ENCODE results near the gene DCUN1D4.

Gene DCUN1D4

DNA sequence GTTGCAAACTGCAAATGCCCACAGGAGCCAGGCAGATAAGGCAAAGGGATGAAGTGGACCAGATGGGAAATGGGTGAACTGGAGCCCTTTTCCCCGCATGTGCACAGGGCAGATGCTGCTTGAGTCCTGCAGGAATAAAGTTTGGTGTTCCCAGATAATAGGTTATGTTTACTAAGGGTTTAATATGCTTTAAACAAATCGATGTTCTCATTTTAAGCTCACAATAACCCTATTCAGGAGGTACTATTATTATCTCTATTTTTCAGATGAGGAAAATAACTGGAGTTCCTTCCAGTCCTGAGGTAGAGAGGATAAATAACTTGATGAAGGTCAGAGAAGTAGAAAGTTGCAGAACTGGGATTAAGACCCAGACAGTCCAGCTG is 99.9 kb downstream of the DCUN1D4 start:
- DNase-seq (ENCODE audit: low read depth): no peak
- TF ChIP-seq, protein P1, sequence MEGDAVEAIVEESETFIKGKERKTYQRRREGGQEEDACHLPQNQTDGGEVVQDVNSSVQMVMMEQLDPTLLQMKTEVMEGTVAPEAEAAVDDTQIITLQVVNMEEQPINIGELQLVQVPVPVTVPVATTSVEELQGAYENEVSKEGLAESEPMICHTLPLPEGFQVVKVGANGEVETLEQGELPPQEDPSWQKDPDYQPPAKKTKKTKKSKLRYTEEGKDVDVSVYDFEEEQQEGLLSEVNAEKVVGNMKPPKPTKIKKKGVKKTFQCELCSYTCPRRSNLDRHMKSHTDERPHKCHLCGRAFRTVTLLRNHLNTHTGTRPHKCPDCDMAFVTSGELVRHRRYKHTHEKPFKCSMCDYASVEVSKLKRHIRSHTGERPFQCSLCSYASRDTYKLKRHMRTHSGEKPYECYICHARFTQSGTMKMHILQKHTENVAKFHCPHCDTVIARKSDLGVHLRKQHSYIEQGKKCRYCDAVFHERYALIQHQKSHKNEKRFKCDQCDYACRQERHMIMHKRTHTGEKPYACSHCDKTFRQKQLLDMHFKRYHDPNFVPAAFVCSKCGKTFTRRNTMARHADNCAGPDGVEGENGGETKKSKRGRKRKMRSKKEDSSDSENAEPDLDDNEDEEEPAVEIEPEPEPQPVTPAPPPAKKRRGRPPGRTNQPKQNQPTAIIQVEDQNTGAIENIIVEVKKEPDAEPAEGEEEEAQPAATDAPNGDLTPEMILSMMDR (IDR thresholded peaks at IDR 0.05; ENCODE audit: low read length, missing control alignments): no peak
- no peak overlapping the region for H3K4me3 ChIP-seq (replicated peaks; ENCODE audit: low read depth, low read length)

DNA sequence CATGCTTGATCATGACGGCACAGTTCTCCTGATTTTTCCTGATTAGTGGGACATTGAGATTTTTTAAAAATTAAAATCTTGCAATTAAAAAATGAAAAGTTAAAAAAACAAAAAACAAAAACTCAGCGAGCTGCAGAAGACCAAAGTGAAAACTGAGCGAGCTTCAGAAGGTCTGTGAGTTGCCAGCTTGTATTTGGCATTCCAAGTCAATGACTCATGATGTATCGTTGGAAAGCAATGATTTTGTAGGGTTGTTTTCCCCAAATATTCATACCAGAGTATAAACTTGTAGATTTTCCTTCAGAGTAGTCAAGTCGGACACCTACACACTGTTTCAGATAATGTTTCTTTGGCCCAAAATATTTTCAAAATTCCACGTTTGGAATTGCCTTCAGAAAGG is 100.3 kb downstream of the DCUN1D4 start:
- TF ChIP-seq, protein P1 (IDR thresholded peaks at IDR 0.05; ENCODE audit: low read length, missing control alignments): no peak
- H3K4me3 ChIP-seq (replicated peaks; ENCODE audit: low read depth, low read length): no peak overlapping the region
- peak; percentile 20 for DNase-seq (ENCODE audit: low read depth)

DNA sequence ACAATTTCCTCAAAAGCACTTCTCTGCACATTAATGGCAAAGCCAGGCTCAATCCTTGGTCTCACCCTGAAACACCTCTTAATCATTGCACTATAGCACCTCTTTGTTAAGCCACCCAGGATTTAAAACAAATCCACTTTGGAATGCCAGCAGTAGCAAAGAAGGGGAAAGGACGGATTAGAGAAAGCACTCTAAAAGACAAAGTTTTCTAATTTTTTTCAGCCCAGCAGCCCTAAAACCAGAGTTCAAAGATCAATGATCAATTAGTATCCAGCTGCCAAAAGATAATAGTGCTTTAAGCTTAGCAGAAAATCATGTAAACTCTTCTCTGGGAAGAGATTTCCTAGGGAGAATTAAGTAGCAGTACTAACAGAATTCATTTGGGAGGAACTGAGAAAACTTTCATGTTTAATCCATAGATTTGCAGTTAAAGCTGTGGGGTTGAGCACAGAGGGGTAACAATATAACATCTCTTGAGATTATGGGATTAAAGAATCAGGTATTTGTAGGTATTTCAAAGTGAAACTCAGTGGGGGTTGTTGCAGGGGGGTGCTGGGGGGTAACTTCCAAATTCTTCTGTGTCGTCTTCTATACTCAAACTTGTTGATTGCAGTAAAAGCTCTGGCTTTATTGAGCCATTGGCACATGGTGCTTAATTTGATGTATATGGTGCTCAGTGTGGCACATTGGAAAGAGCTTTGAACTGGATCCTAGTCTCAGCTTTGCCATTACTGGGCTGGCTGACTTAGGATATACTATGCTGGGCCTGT is 115.4 kb downstream of the DCUN1D4 start:
- H3K4me3 ChIP-seq (replicated peaks; ENCODE audit: low read depth, low read length): no peak overlapping the region
- TF ChIP-seq, protein P1 (IDR thresholded peaks at IDR 0.05; ENCODE audit: low read length, missing control alignments): no peak
- DNase-seq (ENCODE audit: low read depth): no peak

DNA sequence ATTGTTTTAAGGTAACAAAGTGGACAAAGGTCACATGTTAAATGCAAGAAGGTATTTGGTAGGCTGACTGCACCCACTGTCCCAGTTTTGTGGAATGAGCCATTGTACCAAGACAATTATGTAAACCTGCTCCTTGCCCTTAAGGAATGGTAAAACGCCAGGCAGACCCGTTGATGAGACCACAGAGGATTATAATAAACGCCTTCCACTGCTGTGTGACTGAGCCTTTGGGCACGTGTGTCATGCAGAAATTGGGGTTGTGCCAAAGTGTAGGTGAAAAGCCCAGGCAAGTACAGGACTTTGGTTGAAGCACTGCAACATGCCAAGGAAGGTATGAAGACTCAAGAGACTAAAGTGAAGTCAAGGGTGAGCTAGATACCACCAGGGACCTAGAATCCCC is 117.5 kb downstream of the DCUN1D4 start:
- H3K4me3 ChIP-seq (replicated peaks; ENCODE audit: low read depth, low read length): no peak overlapping the region
- DNase-seq (ENCODE audit: low read depth): no peak
- TF ChIP-seq, protein P1 (IDR thresholded peaks at IDR 0.05; ENCODE audit: low read length, missing control alignments): no peak

DNA sequence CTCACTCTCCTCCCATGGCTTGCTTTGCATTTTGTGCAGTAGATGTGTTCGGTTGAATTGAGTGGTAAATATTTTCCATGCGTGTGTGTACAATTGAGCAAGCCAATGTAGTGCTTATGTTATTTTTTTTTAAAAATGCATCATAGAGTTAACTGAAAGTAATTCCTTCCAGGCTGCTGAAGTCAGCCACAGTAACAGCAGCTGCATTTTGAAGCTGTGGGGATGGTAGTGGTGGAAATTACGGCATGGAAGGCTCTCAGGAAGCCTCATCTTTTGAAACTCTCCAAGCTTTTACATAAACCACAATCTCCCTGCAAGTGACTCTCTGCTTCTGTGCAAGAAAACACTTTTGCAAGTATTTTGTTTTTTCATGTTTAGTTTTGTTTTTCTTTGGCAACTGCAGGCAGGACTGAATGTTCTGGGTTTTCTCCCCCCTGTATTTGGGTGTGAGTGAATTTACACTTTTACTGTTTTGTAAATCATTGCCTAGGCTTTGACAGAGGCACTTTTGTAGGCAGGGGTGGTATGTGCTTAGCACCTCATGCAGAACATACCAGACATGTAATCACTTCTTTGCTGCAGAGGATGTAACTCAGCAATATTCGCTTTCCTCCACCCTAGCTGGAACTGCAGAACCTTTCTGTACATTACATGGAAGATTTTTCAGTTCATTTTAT is 121.0 kb downstream of the DCUN1D4 start:
- DNase-seq (ENCODE audit: low read depth): no peak
- no peak overlapping the region for H3K4me3 ChIP-seq (replicated peaks; ENCODE audit: low read depth, low read length)
- TF ChIP-seq, protein P1 (IDR thresholded peaks at IDR 0.05; ENCODE audit: low read length, missing control alignments): no peak

DNA sequence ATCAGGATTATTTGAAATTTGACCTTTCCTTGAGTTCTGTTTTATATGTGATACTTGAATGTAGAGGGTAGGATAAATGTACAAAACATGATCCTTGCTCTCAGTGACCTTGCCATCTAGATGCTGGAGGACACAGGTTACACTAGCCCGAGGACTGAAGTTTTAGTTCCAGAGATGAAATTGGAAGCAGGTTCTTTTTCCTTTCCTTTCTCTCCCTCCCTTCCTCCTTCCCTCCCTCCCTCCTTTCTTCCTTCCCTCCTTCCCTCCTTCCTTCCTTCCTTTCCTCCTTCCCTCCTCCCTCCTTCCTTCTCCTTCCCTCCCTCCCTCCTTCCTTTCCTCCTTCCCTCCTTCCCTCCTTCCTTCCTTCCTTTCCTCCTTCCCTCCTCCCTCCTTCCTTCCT is 122.9 kb downstream of the DCUN1D4 start:
- TF ChIP-seq, protein P1 (IDR thresholded peaks at IDR 0.05; ENCODE audit: low read length, missing control alignments): no peak
- DNase-seq (ENCODE audit: low read depth): no peak
- no peak overlapping the region for H3K4me3 ChIP-seq (replicated peaks; ENCODE audit: low read depth, low read length)
